Measurements from ENCODE around the gene BUD13. TPM values are rescaled to one million over a fixed set of nuclear protein-coding genes. Genes with fewer than 3 reads are reported as not detected.

BUD13 gene
- total and polyA plus RNA-seq, 10 of the 15 experiments (the other 5 are each of a cell fraction or from before 2014, with no cell fraction given): 10.9 to 36.5 (median 24.7) TPM

DNA sequence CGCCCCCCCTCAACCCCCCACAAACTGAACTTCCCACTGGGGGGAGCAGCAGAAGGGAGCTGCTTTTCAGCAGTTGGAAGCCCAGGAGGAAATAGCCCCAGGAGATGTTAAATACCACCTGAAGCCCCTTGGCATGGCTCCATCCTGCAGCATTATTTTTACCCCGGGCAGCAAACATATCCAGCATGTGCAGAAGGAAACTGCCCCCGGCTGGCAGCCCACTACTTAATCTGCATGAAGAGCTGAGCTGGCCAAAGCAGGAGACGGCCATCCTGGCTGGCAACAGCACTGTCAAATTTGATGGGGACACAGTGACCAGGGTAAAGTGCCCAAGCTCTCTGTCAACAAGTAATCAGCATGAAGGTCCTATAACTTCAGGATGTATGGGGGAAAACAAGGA, 32.0 kb downstream of the BUD13 start:
- H3K9ac ChIP-seq (ENCODE audit: control insufficient read depth, insufficient read depth, low read length): no peak overlapping the region
- no peaks in the 10 kb centered on the region for H3K79me2 ChIP-seq (ENCODE audit: control insufficient read depth, insufficient read depth, low read length)
- ChIA-PET RAD21 (ENCODE audit: unreplicated experiment) (no interaction called here), POLR2A (interaction anchor here (0.6 kb wide), 1 partner anchor 21 kb away, joined by 6 read pairs; no protein-coding TSS in a partner anchor), CTCF (no interaction called here), SMC1A (ENCODE audit: uncharacterized antibody, unreplicated experiment) (no interaction called here)
- ATAC-seq (no peak), DNase-seq (ENCODE audit: low read depth, low spot score) (no peak), FAIRE-seq (no peak)
- WGBS (ENCODE audit: insufficient coverage, insufficient replicate concordance, low lambda C conversion rate, missing lambda C conversion rate): 42% methylated on average over 4 of the region's 4 CpGs
- H3K4me1 ChIP-seq (ENCODE audit: control insufficient read depth, insufficient read depth, low read length): no peaks in the 10 kb centered on the region
- no peak overlapping the region for H2AFZ ChIP-seq (ENCODE audit: control insufficient read depth, low read depth, low read length)
- H3K27ac ChIP-seq (ENCODE audit: control insufficient read depth, insufficient read depth): no peak overlapping the region
- in situ Hi-C loops (cut with MboI): no loop called here
- H3K27me3 ChIP-seq (replicated peaks in 1 of 2; ENCODE audit: control insufficient read depth in 2 of 2, insufficient read depth in 2 of 2, low read length in 1 of 2): no peaks in the 10 kb centered on the region
- H3K4me2 ChIP-seq (ENCODE audit: control insufficient read depth, insufficient read depth): no peak overlapping the region
- no peak overlapping the region for H3K4me3 ChIP-seq
- no peaks in the 10 kb centered on the region for H3K36me3 ChIP-seq (ENCODE audit: control insufficient read depth in 2 of 2, insufficient read depth in 2 of 2, low read length in 1 of 2)
- intact Hi-C loops (cut with micrococcal nuclease; ENCODE audit: unreplicated experiment): no loop called here
- no peak for TF ChIP-seq IRF4 (IDR thresholded peaks at IDR 0.05; ENCODE audit: low read depth, low read length)
- no peak for TF ChIP-seq NR2C1 (IDR thresholded peaks at IDR 0.05)
- TF ChIP-seq BMI1 (IDR thresholded peaks at IDR 0.05; ENCODE audit: borderline replicate concordance): no peak
- TF ChIP-seq, protein P1, sequence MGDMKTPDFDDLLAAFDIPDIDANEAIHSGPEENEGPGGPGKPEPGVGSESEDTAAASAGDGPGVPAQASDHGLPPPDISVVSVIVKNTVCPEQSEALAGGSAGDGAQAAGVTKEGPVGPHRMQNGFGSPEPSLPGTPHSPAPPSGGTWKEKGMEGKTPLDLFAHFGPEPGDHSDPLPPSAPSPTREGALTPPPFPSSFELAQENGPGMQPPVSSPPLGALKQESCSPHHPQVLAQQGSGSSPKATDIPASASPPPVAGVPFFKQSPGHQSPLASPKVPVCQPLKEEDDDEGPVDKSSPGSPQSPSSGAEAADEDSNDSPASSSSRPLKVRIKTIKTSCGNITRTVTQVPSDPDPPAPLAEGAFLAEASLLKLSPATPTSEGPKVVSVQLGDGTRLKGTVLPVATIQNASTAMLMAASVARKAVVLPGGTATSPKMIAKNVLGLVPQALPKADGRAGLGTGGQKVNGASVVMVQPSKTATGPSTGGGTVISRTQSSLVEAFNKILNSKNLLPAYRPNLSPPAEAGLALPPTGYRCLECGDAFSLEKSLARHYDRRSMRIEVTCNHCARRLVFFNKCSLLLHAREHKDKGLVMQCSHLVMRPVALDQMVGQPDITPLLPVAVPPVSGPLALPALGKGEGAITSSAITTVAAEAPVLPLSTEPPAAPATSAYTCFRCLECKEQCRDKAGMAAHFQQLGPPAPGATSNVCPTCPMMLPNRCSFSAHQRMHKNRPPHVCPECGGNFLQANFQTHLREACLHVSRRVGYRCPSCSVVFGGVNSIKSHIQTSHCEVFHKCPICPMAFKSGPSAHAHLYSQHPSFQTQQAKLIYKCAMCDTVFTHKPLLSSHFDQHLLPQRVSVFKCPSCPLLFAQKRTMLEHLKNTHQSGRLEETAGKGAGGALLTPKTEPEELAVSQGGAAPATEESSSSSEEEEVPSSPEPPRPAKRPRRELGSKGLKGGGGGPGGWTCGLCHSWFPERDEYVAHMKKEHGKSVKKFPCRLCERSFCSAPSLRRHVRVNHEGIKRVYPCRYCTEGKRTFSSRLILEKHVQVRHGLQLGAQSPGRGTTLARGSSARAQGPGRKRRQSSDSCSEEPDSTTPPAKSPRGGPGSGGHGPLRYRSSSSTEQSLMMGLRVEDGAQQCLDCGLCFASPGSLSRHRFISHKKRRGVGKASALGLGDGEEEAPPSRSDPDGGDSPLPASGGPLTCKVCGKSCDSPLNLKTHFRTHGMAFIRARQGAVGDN (IDR thresholded peaks at IDR 0.05): no peak
- no peak for TF ChIP-seq ZNF217 (IDR thresholded peaks at IDR 0.05)
- TF ChIP-seq MTA2 (IDR thresholded peaks at IDR 0.05; ENCODE audit: low read depth): no peak
- no peak for TF ChIP-seq NBN (IDR thresholded peaks at IDR 0.05)
- TF ChIP-seq RBBP5 (conservative IDR thresholded peaks at IDR 0.05): no peak
- no peak for TF ChIP-seq POLR2AphosphoS2 (IDR thresholded peaks at IDR 0.05; ENCODE audit: low read depth, low read length)
- H4K20me1 ChIP-seq (ENCODE audit: control insufficient read depth, insufficient read depth): no peaks in the 10 kb centered on the region
- H3K9me3 ChIP-seq (replicated peaks; ENCODE audit: control insufficient read depth, insufficient read depth, low read length): no peaks in the 10 kb centered on the region
- no TSS peak for BruUV-seq (replicated peaks)
